ENCODE results near the gene TEKT5.

The TEKT5 gene

GRCh38 chr16:10580883-10581247 lies 113.9 kb downstream of the TEKT5 start:
- no peak for DNase-seq (ENCODE audit: insufficient read length, low spot score)
- TF ChIP-seq, protein P1, sequence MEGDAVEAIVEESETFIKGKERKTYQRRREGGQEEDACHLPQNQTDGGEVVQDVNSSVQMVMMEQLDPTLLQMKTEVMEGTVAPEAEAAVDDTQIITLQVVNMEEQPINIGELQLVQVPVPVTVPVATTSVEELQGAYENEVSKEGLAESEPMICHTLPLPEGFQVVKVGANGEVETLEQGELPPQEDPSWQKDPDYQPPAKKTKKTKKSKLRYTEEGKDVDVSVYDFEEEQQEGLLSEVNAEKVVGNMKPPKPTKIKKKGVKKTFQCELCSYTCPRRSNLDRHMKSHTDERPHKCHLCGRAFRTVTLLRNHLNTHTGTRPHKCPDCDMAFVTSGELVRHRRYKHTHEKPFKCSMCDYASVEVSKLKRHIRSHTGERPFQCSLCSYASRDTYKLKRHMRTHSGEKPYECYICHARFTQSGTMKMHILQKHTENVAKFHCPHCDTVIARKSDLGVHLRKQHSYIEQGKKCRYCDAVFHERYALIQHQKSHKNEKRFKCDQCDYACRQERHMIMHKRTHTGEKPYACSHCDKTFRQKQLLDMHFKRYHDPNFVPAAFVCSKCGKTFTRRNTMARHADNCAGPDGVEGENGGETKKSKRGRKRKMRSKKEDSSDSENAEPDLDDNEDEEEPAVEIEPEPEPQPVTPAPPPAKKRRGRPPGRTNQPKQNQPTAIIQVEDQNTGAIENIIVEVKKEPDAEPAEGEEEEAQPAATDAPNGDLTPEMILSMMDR (IDR thresholded peaks at IDR 0.05; ENCODE audit: insufficient read depth, missing control alignments): no peak
- no peak for FAIRE-seq

DNA sequence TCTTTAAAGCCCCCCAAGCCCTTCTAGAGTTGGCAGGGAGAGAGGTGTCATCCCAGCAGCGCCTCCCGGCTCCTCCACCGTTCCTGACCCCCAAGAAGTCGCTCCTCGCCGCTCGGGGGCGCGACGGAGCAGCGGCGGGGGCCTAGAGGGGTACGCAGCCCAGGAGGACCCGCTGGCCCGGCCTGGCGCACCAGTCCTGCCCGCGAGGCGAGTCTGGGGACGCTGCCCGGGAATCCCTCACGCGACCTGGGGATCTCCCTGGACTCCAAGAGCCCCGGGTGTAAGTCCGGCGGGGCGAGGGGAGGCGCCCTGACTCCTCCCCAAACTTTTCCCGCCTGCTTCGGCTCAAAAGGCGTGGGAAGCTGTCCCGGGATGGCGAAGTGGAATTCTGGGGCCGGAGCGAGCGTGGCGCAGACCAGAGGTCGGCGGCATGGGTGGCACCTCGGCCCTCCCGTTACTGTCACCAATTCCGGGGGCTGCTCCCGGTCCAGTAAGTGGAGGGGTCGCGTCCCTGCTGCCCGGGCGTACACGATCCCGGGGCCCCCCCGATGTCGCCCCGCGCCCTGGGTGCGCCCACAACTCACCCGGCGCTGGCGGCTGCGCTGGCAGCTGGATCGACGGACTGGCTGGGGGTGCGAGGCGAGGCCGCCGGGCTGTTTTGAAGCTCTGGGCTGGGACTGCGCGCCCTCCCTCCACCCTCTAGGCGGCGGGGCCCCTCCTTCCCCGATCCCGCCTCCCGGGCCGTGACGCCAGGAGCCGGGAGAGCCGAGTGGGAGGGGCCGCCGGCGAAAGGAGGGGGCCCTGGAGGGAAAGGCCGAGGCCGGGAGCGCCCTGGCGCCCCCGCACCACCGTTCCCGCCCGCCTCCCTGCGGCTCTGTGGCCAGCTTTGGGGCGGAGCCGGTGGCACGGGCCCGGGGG lies 114.5 kb downstream of the TEKT5 start, which contains the start of gene EMP2:
Gene EMP2, minus strand, starts transcription at position 634 of the 918 bp plus-strand sequence. CDS start 32,981 bp downstream, outside the sequence.
- FAIRE-seq (no peak), DNase-seq (ENCODE audit: insufficient read length, low spot score) (peak; percentile 84)
- TF ChIP-seq, protein P1 (IDR thresholded peaks at IDR 0.05; ENCODE audit: insufficient read depth, missing control alignments): peak; percentile 57

- no peak for FAIRE-seq
- no peak for DNase-seq (ENCODE audit: insufficient read length, low spot score)
- TF ChIP-seq, protein P1 (IDR thresholded peaks at IDR 0.05; ENCODE audit: insufficient read depth, missing control alignments): no peak
Observed at GRCh38 chr16:10579575-10579964, 115.2 kb downstream of the TEKT5 start.

DNA sequence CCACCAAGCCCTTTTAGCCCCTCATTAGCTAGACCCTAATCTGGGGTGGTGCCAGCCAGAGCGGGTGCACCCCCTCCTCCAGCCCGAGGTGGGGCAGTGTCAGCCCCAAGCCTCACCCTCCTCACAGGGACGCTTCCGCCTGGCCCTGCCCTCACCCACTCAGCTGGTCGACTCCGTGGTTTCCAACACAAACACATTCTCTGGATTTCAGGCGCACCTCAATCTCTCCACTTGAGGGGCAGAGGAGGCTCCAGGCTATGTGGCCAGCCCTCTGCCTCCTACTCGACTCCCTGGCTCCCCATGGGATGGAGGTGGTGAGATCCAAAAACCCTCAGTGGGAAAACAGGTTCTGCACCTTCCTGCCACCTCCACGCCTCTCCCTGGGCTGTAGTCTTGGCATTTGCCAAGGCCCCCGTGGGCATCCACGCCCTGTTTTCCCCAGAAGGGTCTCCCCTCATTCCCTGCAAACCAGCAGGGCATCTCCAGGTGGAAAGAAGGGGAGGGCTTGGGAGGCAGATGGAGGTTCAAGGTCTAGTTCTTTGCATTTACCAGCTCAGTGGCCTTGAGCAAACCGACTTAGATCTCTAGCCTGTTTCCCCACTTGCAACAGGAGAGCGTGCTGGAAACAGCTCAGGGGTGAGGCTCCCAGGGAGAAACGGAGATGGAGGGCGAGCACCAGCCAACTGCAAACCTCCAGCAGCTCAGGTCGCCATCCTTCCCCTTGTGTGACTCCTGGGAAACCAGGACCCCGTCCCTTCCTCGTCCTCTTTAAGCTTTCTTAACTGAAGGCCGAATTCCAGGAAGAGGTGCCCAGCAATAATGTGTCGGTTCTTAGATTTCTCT lies 116.0 kb downstream of the TEKT5 start:
- no peak for FAIRE-seq
- TF ChIP-seq, protein P1 (IDR thresholded peaks at IDR 0.05; ENCODE audit: insufficient read depth, missing control alignments): peak; percentile 25
- no peak for DNase-seq (ENCODE audit: insufficient read length, low spot score)

Measured in D721Med (cell line).